Neural progenitor cell (in vitro differentiated cells): ENCODE measurements around the gene CCDC177.

Experiments used
- CTCF ChIP-seq: fragments of 200-600 bp; sonication (generic); IDR thresholded peaks from 2 replicates; pipeline ENCODE4 v1.5.1; 2017; ENCODE audit warnings: antibody characterized with exemption, mild to moderate bottlenecking
- EZH2phosphoT487 ChIP-seq: fragments of 200-600 bp; sonication (generic); IDR thresholded peaks from 2 replicates; pipeline ENCODE4 v1.6.1; 2017; ENCODE audit warnings: antibody characterized with exemption

DNA sequence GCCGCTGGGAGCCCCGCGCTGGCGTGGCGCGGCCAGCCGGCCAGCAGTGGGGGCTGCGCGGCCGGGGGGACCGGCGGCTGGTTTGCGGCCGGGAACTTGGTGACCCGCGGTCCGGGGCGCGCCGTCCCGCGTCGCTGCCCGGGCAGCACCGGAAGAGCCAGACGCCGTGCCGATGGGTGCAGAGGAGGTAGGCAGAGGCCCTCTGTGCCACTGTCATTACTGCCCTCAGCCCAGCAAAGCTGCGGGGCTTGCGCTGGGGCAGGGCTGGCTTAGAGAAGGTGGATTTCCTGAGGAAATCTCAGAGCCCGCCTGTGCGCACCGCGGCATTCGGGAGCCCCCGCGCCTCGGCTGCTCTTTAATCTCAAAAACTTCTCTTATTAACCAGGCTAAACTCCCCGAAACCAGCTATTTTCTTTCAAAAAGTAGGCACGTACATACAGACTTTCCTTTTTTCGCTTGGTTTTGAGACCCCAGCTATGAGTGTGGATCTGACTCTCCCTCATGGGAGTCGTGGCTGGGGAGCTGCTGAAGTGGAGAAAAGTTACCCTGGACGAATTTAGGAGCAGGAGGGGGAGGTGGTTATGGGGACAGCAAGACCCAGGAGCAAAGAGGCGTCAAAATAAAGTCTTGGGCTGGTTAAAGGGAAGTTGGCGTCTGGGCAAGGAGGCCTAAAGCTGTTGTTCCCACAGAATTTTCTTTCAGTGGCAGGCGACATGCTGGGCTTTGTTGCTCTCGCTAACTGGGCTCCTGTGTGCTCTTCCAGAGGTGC lies 37.5 kb upstream of the CCDC177 start:
- TF ChIP-seq EZH2phosphoT487, result no peak
- TF ChIP-seq CTCF, result no peak
